Skin epidermis (tissue), 12 donors: ENCODE measurements around the gene PTPN6.

Source experiments
- H3K27ac ChIP-seq, 21 experiments: fragments of 200-600 bp; sonication (generic) in 11 of 21; one replicate each; pipeline ENCODE4 v1.5.0; 2020; ENCODE audit warnings: mild to moderate bottlenecking in 3 of 21, inconsistent platforms in 2 of 21, moderate library complexity in 2 of 21
- H3K4me3 ChIP-seq, 7 experiments: fragments of 200-600 bp; sonication (generic) in 2 of 7; one replicate each; pipeline ENCODE4 v1.5.0; 2020; ENCODE audit warnings: inconsistent platforms in 2 of 7, mild to moderate bottlenecking in 2 of 7, moderate library complexity in 1 of 7

PTPN6 gene

DNA sequence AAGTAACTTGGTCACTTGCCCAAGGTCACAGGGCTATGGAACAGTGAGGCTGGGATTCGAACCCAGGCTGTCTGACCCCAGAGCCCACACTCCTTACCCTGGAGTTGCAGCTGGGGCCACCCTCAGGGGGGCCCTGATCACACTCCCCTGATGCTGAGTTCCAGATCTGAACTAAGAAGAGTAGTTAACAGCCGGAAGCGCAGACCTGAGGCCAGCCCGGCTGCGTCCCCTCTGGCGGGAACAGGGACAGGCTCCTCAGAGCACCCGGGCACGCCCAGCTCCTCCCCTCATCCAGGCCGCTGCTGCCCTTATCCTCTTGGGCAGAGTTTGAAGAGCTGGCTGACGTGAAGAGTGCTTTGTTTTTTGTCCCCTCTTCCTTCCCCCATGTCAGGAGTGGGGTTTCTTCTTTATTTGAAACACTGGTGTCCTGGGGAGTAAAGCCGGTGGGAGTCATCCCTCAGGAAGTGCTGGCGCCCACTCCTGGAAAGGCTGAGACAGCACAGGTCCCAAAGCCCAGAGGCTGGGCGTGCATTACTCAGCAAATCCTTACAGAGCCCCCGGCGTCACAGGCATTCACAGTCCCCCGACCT, 10.6 kb downstream of the PTPN6 start:
- peak overlapping the region; percentile 14 to 97 (median 91) for H3K27ac ChIP-seq
- H3K4me3 ChIP-seq = peak overlapping the region in 5 of 7 experiments; percentile 4 to 63 (median 51)

DNA sequence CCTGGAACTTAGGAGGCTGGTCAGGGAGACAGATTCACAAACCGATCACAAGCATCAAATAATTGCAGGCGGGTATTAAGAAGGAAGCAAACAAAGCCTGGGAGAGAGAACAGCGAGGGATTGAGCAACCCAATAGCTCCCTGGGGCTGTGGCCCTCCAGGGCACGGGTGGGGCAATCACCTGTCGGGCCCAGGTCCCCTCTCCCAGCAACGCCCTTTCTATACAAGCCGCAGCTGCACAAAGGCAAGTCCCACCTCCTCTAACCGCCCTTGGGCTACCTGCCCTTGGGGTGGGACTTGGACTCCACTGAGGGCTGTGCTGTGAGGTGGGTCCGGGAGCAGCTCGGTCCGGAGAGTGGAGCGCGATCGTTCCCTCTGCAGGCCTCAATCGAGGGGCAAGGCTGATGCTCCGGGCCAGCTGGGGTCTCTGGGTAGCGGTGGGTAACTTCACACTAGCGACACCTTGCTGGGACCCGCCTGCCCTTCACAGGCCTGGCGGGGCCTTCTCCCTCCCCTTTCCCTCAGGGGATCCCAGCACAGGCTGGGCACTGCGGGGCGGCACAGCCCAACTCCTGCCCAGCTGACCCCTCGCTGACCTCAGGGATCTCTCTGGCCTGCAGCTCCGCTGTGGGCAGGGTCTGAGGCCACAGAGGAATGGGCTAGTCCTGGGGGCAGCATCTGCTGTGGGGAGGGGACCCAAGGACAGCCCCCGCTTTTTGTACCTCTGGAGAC, 11.3 kb downstream of the PTPN6 start:
- Histone ChIP-seq H3K27ac (peak overlapping the region in 20 of 21 experiments; percentile 80 to 97 (median 91)), H3K4me3 (peak overlapping the region; percentile 39 to 63 (median 51))

DNA sequence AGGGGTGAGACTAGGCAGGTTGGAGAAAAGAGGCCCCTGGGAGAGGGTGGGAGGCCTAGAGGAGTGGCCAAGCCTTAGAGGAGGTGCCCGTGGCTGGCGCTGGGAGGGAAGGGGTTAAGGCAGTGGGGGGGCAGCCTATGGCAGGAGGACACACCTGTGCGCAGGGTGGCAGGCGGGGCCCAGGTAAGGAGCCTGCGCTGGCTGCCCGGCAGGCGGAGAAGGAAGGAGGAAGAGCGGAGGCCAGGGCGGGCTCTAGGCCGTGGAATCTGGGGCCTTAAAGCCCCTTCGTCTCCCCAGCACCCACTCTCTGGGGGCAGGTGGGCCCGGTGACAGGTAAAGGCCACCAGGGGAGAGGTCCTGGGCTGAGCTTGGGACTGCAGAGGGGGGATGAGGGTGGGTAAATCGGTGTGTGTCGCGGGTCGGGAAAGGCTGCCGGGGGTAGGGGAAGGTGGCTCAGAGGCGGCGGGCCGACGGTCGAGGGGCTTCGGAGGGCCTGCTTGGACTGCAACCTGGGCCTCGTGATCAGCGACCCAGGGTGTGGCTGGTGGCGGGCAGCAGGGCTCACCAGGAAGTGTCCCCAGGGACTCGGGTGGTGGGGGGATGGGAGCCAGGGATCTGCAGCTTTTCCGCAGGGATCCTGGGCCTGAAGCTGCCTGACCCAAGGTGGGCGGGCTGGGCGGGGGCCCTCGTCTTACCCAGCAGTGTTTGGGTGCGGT, 12.0 kb downstream of the PTPN6 start:
- H3K4me3 ChIP-seq = peak overlapping the region; percentile 39 to 63 (median 51)
- peak overlapping the region in 20 of 21 experiments; percentile 80 to 97 (median 91) for H3K27ac ChIP-seq

DNA sequence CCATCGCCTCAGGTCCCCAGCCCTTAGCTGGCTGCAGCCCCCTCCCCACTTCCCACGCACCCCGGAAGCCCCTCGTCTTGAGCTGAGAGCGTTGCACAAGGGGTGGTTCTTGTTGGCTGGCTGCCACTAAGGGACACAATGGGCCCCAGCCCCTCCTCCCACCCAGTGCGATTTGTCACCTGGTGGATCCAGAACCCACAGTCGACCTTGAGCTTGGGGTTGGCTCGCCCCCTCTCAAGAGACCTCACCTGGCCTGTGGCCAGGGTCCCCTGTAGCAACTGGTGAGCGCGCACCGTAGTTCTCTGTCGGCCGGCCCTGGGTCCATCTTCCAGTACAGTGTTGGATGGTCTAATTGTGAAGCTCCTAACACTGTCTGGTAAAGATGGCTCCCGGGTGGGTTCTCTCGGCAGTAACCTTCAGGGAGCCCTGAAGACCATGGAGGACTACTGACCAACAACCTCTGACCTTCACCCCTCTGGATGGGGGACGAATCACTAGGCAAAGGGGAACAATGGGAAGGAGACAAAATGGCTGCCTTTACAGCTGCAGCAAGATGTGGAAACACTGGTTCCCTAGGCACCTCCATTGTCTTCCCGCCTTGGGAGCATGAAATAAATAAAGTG, 12.7 kb downstream of the PTPN6 start:
- H3K27ac ChIP-seq = peak overlapping the region; percentile 51 to 97 (median 91)
- H3K4me3 ChIP-seq = peak overlapping the region; percentile 39 to 63 (median 51)

DNA sequence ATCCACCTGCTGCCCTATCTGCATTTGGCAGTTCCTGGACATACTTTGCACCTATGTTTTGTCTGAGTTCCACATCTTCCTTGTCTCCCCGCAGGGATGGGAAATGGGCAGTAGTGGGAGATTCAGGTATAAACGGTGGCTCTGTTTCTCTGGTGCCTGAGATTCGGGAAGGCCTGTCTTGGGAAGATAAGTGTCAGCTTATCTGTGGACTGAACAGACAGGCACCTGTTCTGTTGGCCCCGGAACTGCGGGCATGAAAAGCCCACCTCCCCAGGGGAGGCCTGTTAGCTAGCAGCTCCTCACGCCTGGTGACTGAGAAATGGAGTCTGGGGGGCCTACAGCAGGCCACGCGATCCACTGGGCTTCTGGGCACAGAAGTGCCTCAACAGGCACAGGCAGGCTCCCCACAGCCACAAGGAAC, 13.5 kb downstream of the PTPN6 start:
- peak overlapping the region in 20 of 21 experiments; percentile 0 to 97 (median 91) for H3K27ac ChIP-seq
- peak overlapping the region in 6 of 7 experiments; percentile 39 to 63 (median 50) for H3K4me3 ChIP-seq

DNA sequence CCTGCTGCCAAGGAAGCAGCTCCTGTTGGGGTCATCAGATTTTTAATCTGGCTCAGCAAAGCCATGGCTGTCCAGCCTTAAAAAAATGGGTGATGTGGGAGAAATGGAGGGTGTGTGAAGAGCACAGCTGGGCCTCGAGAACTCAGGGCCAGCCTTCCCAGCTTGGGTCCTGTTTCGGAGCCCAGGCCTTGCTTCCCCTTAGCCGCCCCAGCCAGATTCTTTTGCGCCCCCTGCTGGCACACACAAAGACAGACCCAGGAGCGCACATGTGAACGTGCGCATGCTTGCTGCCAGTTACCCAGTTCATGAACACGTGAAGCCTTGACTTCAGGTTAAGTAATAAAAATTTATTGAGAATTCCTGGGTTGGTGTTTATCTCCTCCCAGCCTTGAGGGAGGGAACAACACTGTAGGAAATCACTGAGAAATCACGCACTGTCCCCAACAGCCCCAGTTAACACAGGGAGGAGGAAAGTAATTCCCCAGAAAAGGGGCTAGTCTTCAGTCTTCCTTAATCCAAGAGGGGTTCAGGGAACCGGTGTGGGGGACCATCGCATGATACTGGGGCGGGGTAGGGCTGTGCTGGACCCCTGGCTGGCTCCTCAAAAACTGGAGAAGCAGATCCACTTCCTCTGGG, 14.0 kb downstream of the PTPN6 start:
- H3K27ac ChIP-seq = peak overlapping the region in 20 of 21 experiments; percentile 0 to 97 (median 91)
- peak overlapping the region in 3 of 7 experiments; percentile 51 to 63 (median 52) for H3K4me3 ChIP-seq

DNA sequence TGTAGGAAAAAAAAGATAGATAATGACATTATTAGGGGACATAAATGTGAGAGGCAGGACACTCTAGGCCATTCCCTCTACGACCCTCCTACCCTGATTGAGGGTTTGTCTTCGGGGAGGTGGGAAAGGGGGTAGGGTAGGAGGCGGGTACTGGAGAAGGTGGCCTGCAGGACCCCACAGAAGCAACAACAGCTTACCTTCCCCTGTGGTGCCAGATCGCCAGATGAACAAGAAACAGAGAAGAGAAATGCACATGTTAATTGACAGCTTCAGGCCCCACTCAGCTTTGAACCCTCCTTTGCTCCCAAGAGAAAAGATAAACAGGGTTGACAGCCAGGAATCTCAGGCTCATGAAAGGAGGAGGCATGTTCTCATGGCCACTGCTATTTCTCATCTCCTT, 14.6 kb downstream of the PTPN6 start:
- Histone ChIP-seq H3K27ac (peak overlapping the region in 10 of 21 experiments; percentile 39 to 97 (median 92)), H3K4me3 (no peak overlapping the region)

DNA sequence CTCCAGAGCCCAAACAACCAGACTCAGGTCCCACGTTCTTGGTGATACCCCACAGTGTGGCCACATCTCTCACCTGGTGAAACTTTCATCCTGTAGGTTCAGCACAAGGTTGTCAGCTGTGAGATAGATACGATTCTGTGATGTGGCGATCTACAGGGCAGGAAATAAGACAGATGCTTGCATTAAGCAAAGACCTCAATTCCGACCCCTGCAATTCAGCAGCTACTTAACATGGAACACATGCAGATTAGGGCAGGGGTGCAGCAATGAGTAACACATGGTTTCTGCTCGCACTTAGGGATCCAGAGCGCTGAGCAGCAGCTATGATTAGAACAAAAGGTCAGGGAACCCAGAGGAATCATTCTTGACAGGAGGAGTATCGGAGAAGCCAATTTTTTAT, 15.2 kb downstream of the PTPN6 start:
- no peak overlapping the region for H3K4me3 ChIP-seq

DNA sequence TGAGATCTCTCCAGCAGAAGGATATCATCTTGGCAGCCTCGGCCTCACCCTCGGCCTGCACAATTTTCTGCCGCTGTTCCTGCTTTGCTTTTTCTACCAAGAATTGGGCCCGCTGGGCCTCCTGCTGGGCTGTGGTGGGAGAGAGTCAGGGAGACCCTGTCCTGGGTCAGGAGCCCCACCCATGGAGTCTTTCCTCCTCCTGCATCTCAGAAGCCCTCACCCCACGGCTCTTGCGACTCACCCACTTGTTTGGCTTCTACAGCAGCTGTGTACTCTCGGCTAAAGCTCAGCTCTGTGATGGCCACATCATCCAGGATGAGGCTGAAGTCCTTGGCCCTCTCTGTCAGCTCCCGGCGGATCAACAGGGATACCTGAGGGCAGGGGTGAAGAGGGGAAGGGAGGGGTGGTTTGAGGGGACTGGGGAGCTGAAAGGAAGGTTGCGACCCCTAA, 16.5 kb downstream of the PTPN6 start:
- Histone ChIP-seq H3K4me3 (no peak overlapping the region), H3K27ac (peak overlapping the region in 1 of 21 experiments; percentile 32)

More for the DNA sequence above, 15.2 kb downstream of the PTPN6 start:
- H3K27ac ChIP-seq = no peak overlapping the region

DNA sequence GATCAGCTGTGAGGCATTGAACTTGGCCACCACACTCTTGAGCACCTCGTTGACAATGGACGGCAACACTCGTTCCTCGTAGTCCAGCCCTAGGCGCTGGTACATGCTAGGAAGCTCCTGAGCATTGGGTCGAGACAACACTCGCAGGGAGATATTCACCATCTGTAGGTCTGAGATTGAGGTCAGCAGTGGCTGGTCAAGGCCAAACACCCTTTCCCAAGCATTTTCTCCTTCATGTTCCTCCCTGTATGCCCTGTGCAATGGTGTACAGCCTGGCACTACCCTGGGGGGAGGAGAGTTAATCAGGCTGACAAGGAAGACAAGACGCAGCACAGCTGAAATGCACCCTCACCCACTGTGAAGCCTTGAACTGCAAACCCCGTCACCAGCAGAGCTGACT, 17.3 kb downstream of the PTPN6 start:
- H3K27ac ChIP-seq = peak overlapping the region in 2 of 21 experiments; percentile 32 to 98
- H3K4me3 ChIP-seq = no peak overlapping the region

DNA sequence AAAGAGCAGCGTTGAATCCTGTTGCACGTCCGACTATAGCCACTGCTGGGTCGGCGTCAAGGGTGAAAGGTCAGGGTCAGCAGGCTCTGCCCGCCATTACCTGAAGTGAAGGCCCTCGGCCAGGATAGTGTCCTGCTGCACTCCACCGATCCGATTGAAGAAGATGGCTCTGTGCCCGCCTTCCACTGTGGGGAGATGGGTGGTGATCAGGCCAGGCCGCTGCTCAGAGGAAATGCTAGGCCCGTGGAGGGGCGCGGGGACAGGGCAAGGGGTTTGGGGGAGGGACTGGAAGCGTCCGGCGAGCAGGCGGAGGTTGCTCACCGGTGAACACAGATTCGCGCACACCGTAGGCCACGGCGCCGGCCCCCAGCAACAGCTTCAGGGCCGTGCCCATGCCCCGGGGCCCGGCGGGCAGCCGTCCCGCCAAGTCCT, 19.0 kb downstream of the PTPN6 start:
- H3K4me3 ChIP-seq = peak overlapping the region; percentile 68 to 93 (median 89)
- H3K27ac ChIP-seq = peak overlapping the region; percentile 80 to 99 (median 93)

DNA sequence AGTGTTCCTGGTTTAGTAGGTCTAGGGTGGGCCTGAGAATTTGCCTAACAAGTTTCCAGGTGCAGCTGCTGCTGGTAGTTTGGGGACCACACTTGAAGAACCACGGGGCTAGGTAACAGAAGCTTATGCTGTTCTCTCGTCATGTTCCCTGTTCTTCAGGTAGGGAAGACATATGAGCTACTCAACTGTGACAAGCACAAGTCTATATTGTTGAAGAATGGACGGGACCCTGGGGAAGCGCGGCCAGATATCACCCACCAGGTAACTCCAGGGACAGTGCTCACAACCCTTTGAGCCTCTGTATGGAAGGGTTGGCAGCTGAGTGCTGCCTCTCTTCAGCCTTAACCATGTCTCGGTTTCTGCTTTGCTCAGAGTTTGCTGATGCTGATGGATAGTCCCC, 23.0 kb downstream of the PTPN6 start:
- Histone ChIP-seq H3K27ac (no peak overlapping the region), H3K4me3 (no peak overlapping the region)

DNA sequence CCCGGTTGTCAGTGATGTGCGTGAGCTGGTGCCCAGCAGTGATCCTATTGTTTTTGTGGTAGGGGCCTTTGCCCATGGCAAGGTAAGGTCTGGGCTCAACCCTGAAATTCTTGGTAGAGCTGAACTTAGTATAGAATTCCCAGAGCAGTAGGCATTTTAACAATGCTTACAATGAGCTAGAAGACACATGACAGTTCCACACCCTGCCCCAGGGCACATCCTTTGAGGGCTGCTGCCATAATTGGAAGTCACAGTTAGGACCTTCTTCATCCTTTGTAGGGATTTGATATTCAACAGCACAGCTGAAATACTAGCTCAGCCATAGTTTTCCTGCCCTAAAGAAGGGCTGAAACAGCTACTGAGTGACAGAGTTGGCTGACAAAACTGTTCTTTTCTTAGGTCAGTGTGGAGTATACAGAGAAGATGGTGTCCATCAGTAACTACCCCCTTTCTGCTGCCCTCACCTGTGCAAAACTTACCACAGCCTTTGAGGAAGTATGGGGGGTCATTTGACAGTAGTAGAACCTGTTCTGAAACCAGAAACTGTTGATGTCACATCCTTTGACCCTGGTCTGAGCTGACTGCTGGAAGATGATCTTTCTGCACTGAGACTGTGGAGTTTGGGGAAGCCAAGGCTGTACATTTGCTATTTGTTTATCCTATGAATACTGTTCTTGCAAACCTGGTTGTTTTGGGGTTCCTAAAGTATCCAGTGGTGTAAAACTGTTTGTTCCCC, 24.3 kb downstream of the PTPN6 start:
- no peak overlapping the region for H3K4me3 ChIP-seq

DNA sequence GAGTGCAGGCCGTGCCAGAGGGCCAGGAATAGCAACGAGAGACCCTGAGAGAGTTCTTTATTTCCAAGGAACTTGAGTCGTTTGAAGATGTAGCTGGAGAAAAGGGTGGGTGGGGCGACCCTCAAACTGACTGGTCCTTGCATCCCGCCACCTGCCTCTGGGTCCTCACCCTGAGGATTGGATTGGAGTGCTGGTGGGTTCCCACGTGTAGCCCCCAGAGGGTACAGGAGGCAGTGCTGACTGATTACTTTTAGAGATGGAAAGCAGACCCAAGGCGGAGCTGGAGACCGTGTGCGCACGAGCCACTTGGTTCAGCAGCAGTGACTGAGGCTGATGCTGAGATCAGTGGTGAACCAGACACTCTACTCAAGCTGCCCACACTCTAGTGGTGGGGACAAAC, 26.5 kb downstream of the PTPN6 start:
- H3K4me3 ChIP-seq = no peak overlapping the region
- no peak overlapping the region for H3K27ac ChIP-seq

More for the DNA sequence above, 24.3 kb downstream of the PTPN6 start:
- no peak overlapping the region for H3K27ac ChIP-seq

DNA sequence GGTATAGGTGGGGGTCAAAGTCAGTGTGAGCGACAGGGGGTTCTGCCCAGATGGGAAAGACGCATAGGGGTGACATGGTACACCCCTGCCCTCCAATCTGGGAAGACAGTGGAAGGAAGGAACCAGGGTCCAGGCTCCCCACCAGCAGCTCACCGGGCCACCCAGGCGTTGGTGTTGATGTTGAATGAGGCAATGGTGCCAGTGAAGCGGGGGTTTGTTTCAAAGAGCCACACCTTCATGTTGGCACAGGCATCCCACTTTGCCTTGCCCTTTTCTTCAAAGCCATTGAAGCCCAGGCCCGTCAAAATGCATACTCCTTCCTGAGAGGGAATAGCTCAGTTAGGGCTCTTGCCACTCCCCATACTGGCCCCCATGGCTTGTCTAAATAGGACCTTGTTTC, 27.0 kb downstream of the PTPN6 start:
- no peak overlapping the region for H3K4me3 ChIP-seq
- peak overlapping the region in 5 of 21 experiments; percentile 13 to 52 (median 32) for H3K27ac ChIP-seq

DNA sequence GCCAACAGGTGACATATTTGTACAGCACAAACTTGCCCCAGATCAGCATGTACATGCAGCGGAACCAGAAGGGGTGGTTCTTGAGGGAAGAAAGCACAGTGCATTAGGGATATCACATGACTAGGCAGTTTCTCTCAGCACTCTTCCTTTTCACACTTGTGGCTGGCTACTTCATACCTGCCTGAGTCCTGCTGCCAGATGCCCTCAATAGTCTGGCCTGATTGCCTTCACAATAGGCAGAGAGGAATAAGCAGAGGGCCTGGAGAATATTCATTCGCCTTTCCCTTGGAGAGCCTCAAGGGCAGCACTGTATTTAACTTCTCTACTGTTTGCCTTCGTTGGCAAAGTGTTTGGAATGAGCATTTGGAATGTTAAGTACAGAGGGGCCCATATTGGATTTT, 27.5 kb downstream of the PTPN6 start:
- peak overlapping the region in 9 of 21 experiments; percentile 8 to 58 (median 32) for H3K27ac ChIP-seq
- H3K4me3 ChIP-seq = no peak overlapping the region

DNA sequence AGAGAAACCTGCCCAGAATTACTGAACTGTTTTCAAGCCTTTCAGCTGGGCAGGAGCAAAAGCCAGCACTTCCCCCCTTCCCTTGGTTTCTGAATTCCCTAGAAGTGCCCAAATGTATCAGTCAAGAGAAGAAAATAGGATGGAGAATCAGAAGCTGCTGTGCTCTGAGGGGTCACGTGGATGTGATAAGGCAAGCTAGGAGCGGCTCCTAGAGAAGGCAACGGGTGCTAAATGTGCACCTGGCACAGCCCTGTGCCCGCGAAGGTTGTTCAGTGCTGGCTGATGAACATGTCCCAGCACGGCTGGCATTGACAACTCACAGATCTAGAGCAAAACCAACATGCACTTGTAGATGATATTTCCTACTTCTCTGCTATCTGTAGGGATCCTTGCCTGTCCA, 27.9 kb downstream of the PTPN6 start:
- no peak overlapping the region for H3K4me3 ChIP-seq
- peak overlapping the region in 7 of 21 experiments; percentile 8 to 58 (median 32) for H3K27ac ChIP-seq

DNA sequence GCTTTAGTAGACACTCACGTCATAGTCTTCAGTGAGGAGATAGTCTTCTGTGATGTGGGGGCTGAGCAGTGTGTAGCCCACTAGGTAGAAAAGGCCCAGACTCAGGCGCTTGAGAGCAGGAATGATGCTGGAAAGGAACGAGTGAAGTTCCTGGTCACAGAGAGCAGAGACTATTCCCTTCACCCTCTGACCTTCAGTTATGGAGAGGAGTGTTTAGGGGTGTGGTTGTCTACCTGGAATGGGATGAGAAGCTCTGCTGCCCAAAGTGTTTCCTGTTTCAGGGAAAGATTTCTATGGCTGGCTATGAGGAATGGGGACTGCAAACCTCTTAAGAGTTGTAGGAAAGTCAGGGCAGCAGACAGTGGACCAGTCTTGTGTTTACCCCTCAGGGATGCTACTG, 28.3 kb downstream of the PTPN6 start:
- no peak overlapping the region for H3K4me3 ChIP-seq
- peak overlapping the region in 2 of 21 experiments; percentile 8 to 19 for H3K27ac ChIP-seq

DNA sequence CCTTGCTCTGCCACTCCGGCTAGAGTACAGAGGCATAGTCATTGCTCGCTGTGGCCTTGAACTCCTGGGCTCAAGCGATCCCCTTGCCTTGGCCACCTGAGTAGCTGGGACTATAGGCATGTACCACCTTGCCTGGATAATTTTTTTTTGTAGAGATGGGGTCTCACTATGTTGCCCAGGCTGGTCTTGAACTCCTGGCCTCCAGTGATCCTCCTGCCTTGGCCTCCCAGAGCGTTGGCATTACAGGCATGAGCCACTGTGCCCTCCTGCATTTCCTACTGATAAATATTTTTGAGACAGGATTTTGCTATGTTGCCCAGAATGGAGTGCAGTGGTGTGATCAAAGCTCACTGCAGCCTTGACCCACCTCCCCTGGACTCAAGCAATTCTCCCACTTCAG, 28.9 kb downstream of the PTPN6 start:
- Histone ChIP-seq H3K4me3 (no peak overlapping the region), H3K27ac (no peak overlapping the region)
